Nucleus accumbens (tissue), 56 donors: Measurements from ENCODE around the gene KAZN.

Experiments used
- DNase-seq, 56 donors: peaks; one replicate each; lab custom pipeline; 2025; lab: John Stamatoyannopoulos, UW

The KAZN gene

DNA sequence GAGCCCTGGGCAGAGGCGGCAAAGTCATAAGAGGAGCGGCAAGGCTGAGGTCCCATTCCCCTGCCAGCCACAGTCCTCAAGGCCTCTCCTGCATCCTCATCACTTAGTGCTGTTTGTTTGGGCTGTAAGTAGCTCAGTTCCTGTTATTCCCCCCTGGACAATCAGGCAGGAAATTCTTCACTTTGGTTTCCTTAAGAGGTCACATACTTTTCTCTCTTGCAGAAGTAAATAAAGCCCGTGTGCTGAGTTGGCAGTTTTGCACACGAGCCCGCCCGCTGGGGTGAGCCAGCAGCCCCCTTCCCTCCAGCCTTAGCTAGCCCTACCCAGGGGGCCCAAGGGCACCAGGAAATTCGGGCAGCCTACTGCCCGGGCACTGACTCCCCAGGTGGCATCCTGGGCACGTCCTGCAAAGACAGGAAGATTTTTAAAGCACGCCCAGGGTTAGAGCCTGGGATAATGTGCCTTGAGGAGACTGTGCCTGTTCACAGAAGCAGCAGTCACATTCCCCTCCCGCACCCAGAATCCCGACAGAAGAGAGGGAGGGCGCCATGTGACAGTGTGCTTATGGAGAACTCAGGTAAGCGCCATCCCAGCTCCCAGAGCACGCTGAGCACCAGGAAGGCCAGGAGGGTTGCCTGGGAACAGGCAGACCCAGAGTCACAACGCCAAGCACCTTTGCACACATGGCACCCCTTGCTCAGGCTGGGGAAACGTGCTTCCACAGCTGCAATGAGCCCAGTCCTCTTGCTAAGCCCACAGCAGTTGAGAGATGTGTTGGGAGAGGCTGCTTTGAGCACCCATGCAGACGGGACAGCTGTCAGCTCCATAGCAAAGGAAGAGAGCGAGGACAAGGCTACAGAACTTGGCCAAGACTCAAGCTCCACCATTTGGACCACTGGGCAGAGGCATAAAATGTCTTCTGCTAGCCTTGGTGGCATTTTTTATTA is 410.6 kb downstream of the KAZN start:
- no peak for DNase-seq

DNA sequence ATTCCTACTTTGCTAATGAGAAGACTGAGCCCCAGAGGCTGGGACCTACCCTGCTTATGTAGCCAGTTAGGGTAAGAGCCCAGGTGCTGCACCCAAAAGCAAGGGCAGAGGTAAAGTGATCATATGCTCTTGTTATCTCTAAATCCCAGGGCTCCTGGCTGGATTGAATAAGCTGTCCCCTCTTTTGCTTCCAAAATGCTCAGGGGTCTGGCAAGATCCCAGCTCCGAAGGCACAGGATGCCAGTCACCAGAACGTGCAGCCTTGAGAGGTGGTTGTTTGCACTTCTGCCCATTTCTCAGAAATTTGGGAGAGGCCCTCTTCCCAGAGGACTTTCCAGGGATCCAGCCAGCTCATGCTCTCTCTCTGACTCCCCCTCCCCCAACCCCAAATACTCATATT is 412.7 kb downstream of the KAZN start:
- DNase-seq = no peak

DNA sequence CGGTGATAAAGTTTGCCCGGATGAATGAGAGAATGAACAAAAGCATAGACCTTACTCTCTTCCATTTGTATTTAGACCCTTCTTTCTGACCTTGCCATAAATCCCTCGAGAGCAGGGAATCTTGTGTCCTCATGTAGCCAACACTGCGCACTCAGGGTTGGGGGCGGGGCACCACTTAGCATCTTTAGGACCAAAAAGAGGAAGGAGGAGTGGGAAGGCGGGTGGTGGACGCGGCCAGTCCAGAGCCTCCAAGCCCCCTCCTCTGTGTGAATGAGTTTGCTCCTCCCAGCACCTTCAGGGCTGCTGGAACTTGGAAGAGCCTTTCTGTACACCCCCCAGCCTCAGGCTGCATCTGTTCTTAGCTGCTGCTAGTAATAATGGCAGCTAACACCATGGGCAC is 413.2 kb downstream of the KAZN start:
- no peak for DNase-seq

DNA sequence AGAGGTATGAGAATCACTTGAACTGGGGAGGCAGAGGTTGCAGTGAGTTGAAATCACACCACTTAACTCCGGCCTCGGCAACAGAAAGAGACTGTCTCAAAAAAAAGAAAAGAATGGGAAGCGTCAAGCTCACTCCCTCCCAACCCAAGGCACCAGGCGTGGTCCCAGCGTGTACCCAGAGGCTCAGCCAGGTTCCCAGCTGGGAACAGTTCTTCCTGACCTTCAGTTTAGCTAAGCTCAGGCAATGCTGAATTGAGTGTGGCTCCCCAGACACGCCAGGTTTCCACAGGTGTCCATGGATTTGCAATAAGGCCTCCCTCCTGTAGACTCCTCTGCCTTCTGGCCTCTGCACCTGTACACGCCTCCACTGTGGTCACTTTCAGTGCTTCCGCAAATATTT is 414.3 kb downstream of the KAZN start:
- DNase-seq = no peak

DNA sequence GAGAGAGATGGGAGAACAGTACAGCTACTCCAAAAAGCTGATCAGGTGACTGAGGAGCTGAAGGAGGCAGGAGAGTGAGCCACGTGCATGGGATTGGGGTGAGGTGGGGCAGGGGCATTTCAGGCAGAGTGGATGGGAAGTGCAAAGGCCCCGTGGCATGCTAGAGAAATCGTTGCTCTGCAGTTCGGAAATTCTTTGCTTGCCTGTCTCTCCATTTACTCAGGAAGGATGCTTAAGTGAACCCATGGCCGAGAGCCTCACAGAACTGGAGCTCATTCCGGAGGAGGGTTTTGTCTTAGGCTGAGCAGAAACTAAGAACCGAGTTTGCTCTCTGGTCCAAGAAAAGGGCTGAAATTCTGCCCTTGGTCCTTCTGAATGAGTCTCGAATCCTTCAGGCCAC is 415.3 kb downstream of the KAZN start:
- no peak for DNase-seq

DNA sequence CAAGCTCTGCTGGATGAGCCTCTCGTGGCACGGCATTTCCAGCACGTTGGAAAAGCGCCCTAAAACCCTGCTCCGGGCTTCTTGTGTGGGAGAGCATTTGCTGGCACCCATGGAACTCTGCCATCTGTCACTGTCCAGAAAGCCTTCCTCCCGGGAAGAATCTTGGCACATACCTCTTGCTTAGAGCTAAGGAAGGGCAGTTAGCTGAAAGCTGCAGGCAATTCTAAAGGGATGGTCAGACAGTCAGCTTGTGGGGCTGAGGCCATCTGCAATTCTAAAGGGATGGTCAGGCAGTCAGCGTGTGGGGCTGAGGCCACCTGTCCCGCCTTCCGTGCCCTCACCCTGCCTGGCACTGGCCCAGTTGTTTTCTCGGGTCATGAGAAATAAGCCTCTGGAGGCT is 416.0 kb downstream of the KAZN start:
- no peak for DNase-seq

DNA sequence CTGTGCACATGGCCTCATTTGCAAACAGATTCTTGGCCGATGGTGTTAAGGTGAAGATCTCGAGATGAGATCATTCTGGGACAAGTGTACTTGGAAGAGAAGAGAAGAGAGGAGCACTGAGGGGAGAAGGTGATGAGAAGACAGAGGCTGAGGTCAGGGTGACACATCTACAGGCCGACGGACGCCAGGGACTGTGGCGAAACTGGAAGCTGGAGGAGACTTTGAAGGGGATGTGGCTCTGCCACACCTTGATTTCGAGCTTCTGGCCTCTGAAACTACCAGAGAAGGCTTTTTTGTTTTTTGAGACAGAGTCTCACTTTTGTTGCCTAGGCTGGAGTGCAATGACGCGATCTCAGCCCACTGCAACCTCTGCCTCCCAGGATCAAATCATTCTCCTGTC is 417.5 kb downstream of the KAZN start:
- DNase-seq = no peak

DNA sequence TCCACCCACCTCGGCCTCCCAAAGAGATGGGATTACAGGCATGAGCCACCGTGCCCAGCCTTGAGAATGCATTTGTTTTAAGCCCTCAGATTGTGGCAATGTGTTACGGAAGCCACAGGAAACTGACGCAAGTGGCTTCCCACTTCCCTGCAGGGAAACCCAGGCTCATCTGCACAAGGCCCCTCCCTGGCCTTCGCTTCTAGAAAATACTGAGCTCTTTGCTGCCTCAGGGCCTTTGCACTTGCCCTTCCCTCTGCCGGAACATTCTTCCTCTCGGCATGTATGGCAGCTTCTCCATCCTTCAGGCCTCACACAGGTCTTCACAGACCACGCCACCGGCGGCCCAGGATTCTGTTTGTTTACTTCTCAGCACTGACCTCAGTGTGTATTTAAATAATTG is 418.0 kb downstream of the KAZN start:
- DNase-seq = no peak

DNA sequence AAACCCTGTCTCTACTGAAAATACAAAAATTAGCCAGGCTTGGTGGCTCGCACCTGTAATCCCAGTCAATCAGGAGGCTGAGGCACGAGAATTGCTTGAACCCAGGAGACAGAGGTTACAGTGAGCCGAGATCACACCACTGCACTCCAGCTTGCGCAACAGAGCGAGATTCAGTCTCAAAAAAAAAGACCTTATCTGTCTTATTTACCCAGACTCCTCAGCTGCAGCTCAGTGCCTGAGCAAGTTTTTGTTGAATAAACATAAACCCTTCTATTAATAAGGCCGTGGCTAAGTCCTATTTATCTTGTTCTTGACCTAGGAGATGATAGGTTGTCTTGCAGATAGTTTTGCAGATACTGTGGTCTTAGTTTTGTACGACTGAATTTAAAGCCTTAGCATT is 418.6 kb downstream of the KAZN start:
- DNase-seq = no peak

DNA sequence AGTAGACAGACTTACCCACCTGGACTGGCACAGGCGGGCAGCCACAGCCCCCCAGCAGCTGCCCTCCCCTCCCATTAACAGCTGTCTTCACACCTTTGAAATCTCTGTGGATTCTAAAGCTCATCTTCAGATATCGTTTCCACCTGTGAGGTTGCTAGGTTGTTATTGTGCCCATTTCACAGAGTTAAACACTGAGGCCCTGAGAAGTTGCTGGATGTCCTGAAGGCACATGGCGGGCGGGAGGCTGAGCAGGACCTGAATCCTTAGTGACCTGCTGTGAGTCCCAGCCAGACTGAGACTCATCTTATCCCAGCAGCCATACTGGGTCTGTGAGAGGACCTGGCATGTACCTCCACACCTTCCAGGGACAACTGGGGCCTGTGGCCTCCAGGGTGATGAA is 420.3 kb downstream of the KAZN start:
- no peak for DNase-seq

DNA sequence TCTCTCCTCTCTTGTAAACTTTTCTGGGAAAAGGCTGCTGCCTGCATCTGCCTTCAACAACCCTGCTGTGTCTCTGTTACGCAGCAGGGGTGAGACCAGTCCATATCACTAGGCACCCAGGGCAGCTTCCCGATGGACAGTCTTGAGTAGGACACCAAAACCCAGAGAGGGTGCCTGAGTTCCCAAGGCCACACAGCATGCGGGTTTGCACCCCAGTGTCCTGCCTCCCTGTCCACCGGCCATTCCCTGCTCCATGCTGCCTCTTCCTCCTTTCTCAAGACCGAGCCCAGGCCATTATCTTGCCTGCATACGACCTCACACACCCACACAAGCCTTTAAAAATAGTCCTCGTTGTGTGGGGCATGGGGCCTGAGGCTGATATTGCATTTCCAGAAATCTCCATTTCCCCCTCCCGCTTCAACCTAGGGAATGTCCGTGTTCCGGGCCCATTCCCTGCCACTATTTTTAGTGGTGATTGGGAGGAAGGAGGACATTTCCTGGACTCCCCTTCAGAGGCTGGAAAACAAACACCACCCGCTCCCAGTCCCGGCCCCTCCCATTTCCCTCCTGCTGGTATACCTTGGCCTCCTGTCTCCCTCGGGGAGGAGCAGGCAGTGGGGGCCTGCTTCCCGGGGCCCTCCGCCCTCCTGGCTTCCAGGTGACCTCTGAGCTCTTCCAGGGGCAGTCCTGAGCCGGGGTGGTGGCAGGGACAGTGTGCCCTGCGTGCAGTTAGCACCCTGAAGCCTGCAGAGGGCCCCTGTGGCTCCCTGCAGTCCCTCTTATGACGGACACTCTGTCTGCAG is 422.7 kb downstream of the KAZN start:
- no peak for DNase-seq

DNA sequence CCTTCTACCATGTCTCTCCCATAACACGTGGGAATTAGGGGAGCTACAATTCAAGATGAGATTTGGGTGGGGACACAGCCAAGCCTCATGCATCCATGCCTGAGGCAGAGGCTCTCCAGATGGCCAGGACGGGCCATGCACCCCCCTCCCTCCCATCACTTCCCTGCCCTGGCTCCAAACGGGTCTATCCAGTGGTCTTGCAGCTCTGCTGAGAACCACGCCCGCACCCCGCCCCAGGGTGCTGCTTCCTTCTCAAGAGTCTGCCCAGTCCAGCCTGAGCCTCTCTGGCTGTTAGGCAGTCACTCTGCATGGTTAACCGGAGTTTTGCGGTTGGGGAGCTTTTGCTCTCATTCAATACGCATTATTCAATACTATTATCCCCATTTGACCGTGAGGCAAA is 423.6 kb downstream of the KAZN start:
- no peak for DNase-seq

DNA sequence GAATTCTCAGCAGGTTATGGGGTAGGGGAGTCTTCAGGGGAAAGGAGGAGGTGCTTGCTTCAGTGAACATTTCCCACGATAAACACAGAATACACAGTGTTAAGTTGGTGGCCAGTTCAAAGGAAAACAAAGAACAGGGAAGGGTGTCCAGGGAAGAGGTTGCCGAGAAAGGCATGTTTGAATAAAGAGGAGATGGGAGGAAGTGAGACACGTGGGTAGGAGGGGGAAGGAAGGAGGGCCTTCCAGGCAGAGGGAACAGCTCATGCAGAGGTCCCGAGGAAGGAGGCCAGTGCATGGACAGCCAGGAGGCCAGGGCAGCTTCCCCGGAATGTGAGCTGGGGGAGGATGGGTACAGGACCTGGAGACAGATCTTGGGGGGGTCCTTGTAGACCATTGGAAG is 424.7 kb downstream of the KAZN start:
- DNase-seq = no peak

DNA sequence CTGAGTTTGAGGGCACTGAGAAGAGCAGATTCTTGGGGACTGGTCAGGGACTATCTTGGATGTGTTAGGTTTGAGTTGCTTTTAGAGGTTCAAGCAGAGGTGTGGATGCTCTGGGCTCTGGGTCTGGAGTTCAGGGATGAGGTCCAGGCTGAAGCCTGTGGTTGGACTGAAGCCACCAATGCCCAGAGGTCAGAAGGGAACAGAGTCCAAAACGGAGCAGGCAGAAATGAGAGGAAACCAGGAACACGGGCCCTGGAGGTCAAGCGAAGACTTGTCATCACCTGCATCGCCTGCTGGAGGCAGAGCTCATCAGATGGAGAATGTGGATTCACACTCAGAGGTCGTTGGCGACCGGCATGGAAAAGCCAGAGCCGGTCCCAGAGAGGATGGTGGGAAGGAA is 425.5 kb downstream of the KAZN start:
- DNase-seq = no peak

DNA sequence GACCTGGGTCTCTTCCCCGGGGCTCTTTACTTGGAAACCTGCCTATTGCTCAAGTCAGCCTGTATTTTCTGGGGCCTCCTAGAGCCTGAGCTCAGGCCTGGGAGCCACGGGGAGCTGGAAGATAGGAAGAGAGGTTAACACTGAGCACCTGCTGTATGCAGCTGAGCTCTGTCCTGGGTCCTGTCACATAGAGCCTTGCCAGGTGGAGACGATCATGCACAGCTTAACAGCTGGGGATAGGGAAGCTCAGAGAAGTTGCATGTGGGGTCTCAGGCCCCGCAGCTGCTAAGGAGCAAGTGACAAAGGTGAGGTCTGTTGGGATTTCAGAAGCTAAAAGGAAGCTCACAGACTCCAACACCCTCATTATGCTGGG is 427.6 kb downstream of the KAZN start:
- DNase-seq = no peak

DNA sequence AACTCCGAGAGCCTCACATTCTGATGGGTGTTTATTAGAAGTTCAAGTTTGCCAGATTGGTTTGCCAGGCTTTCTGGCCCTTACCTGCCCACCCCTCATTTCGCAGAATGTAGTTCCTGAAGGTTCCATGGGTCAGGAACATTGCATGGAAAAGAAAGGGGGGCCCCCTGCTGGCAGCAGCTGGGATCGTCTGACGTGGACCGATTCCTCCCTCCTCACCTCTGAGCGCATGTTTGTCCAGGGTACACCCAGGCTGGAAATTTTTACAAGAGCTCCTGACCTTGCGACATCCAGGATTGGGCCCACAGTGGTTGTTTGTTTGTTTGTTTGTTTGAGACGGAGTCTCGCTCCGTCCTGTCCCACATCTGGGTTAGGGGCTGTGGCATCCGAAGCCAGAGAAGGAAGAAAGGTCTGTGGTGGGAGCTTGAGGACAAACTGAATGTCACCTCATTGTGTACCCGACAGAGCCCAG is 429.1 kb downstream of the KAZN start:
- DNase-seq = peak in 48 of 56 donors; percentile 12 to 82 (median 46)

DNA sequence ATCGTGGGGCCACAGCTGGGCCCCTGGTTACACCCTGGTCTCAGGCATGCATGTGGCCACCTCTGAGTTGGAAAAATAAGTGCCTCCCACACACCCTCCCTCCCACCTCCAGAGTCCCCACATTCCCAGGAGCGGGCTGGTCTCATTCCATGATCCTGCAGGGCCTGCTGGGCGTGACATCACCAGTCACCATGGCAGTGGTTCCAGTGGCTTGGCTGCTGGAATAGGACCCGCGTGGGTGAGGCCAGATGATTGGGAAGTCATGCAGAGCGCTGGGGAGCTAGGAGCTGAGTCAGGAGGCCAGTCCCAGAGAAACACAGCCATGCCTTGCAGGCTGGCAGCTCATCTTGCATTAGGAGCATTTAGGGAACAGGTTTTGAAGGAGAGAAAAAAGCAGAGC is 429.6 kb downstream of the KAZN start:
- peak in 49 of 56 donors; percentile 7 to 82 (median 43) for DNase-seq

DNA sequence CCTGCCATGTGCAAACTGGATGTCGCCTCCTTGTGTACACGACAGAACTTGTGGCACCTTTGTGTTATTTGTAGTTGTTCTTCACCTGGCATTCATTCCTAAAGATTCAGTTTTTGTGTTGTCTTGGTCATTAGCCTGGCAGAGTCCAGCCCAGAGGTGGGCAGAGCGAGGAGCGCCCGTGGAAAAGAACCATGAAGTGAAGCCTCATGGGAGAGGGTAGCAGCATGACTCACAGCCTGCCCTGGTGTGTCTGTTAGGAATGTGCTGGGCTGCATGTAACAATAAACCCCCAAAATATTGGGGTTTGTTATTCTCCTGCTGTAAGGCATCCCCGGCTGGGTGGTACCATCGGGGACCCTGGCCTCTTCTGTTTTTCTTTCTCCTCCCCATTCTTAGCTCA is 430.1 kb downstream of the KAZN start:
- no peak for DNase-seq

DNA sequence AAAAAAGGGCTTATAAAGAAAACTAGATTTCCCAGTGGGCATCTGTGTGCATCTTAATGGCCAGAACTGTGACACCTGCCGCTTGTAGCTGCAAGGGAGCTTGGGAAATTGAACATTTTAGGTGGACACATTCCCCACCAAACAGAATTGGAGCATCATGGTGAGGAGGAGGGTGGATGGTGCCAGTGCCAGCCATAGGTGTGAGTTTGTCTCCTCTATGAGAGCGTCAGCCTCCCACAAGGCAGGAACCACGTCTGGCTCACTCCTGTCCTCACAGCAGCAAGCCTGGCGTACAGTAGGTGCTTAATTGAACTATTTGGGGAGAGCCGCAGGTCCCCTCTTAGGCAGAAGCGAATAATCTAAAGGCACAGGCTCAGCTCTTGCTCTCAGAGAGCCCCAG is 430.6 kb downstream of the KAZN start:
- DNase-seq = no peak

DNA sequence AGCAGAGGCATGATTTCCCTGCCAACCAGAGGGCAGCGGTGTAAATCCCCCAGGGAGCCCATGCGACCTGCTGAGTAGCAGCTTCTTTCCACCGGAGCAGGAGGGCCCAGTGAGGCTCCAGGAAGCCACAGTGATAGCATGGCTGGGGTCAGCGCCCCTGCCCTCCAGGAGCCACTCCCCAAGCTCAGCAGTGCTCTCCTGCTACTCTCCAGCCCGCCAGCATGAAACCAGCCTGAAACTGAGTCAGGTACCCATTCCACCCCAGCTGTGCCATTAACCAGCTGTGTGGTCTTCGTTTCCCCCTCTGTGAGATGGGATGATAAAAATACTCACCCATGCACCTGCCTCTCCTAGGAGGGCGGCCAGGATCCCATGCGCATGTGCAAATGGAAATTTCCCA is 431.3 kb downstream of the KAZN start:
- DNase-seq = no peak

DNA sequence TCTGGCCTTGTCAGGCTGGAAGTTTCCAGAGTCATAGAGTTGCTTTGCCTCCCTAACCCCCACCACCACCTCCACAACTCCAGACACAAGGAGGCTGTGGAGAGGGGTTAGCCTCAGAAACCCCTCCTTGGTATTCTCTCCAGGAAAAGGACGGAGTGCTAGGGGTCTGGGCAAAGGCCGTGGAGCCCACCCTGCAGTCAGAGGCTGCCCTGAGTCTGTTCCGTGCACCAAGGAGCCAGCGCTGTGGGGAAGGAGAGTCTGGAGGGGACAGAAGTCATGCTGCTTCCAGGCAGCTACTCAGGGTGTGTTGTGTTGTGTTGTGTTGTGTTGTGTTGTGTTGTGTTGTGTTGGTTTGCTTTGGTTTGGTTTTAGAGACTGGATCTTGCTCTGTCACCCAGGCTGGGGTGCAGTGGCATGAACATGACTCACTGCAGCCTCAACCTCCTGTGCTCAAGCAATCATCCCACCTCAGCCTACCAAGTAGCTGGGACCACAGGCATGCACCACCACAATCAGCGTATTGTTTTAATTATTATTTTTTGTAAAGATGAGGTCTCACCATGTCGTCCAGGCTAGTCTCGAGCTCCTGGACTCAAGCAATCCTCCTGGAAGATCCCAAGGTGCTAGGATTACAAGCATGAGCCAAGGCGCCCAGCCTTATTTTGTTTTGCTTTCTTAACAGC is 432.9 kb downstream of the KAZN start:
- DNase-seq = no peak
